ENCODE results near the gene RAB11FIP3.

Gene RAB11FIP3

DNA sequence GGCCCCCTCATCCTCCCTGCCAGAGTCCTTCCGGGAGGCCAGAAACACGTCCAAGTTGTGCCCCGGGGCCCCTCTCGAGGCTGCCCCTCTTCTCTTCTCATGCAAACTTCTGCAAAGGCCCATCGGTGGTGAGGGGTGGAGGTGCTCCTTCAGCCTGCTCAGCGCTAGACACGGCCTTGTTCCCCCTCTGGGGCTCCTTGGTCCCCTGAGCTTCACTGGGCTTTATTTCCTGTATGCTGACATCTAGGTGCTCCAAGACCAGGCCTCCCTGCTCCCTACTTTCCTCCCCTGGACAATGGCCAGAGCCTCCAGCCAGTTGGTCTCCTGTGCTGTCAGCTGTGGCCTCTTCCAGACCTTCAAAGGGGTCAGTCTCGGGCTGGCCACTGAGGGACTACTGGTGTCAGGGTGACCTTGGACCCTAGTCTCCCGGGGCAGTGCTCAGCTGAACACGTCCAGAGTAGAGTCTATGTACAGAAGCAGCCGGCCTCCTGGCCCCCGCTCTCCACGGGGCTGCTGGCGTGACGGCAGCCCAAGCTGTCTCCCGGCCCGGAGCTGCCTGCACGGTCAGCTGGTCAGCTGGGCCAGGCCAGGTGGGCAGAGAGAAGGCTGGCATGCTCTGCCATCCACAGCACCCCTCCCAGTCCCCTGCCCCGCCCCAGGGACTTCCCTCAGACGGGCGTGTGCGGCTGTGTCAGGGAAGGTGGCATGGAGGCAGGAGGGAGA lies 133.0 kb downstream of the RAB11FIP3 start:
- Histone ChIP-seq H2BK15ac (ENCODE audit: low read depth, poor library complexity, severe bottlenecking) (no peak overlapping the region), H4K91ac (ENCODE audit: low read length) (no peak overlapping the region)
- DNase-seq = no peak

DNA sequence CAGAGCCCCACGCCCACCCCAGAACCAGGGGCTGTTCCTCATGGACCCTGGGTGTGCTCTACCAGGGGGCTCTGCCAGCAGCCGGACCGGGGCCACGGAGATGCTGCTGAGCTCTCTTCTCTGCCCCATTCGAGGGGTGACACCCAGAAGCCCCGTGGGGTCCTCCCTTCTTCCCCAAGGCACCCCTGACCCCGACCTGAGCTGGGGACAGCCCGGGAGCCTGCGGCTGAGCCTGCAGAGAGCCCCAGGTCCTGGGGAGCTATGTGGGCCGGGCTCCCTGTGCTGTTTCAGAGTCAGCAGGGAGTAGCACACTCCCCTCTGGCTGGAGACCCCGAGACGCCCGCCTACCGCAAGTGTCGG lies 133.6 kb downstream of the RAB11FIP3 start:
- Histone ChIP-seq H3K23ac (ENCODE audit: low read length in 2 of 2) (no peak overlapping the region), H3K27me3 (ENCODE audit: control insufficient read depth in 1 of 2, insufficient read depth in 1 of 2, low read length in 2 of 2) (peaks cover 38 to 46% of the 10 kb centered on the region in 2 experiments), H3K79me1 (replicated peaks; ENCODE audit: low read length, poor library complexity, severe bottlenecking) (no peaks in the 10 kb centered on the region), H3K36me3 (ENCODE audit: control insufficient read depth in 1 of 2, insufficient read depth in 2 of 2, low read depth in 1 of 2, low read length in 2 of 2) (peaks cover 3 to 18% of the 10 kb centered on the region in 2 experiments), H2BK12ac (ENCODE audit: low read length in 2 of 2) (no peak overlapping the region), H3K4me2 (ENCODE audit: low read length, poor library complexity, severe bottlenecking) (no peak overlapping the region), H3K27ac (ENCODE audit: low read length, poor library complexity, severe bottlenecking) (no peak overlapping the region), H2BK5ac (ENCODE audit: low read depth, low read length, poor library complexity, severe bottlenecking) (no peak overlapping the region), H2AK5ac (ENCODE audit: low read length, severe bottlenecking) (no peak overlapping the region), H3K9ac (ENCODE audit: low read length) (no peak overlapping the region), H3K4me3 (ENCODE audit: insufficient read depth in 1 of 2, low read depth in 1 of 2, low read length in 2 of 2) (no peak overlapping the region), H2BK15ac (ENCODE audit: low read depth, poor library complexity, severe bottlenecking) (no peak overlapping the region), H3K14ac (ENCODE audit: low read length in 2 of 2) (no peak overlapping the region), H4K91ac (ENCODE audit: low read length) (no peak overlapping the region), H3K9me3 (ENCODE audit: control insufficient read depth, low read length) (no peaks in the 10 kb centered on the region), H3K4ac (ENCODE audit: low read depth in 1 of 2, low read length in 2 of 2) (no peak overlapping the region), H2AFZ (ENCODE audit: low read depth, low read length) (no peak overlapping the region), H3K4me1 (ENCODE audit: control insufficient read depth, insufficient read depth, low read depth, low read length) (peaks cover 38% of the 10 kb centered on the region), H4K8ac (ENCODE audit: low read length) (no peak overlapping the region), H2BK120ac (ENCODE audit: low read depth, low read length) (no peak overlapping the region), H3K18ac (ENCODE audit: low read depth in 1 of 2, low read length in 2 of 2) (no peak overlapping the region)
- WGBS = 84% methylated on average over 15 of the region's 15 CpGs
- no peak for DNase-seq

More for the DNA sequence above, 133.0 kb downstream of the RAB11FIP3 start:
- no peak overlapping the region for H3K4me2 ChIP-seq (ENCODE audit: low read length, poor library complexity, severe bottlenecking)
- no peak overlapping the region for H3K4ac ChIP-seq (ENCODE audit: low read depth in 1 of 2, low read length in 2 of 2)
- no peak overlapping the region for H2AFZ ChIP-seq (ENCODE audit: low read depth, low read length)
- H3K9ac ChIP-seq (ENCODE audit: low read length) = no peak overlapping the region
- no peaks in the 10 kb centered on the region for H3K79me1 ChIP-seq (replicated peaks; ENCODE audit: low read length, poor library complexity, severe bottlenecking)
- H2BK5ac ChIP-seq (ENCODE audit: low read depth, low read length, poor library complexity, severe bottlenecking) = no peak overlapping the region
- no peak overlapping the region for H4K8ac ChIP-seq (ENCODE audit: low read length)
- H3K27me3 ChIP-seq (ENCODE audit: control insufficient read depth in 1 of 2, insufficient read depth in 1 of 2, low read length in 2 of 2) = peaks cover 38 to 46% of the 10 kb centered on the region in 2 experiments
- H3K9me3 ChIP-seq (ENCODE audit: control insufficient read depth, low read length) = no peaks in the 10 kb centered on the region
- no peak overlapping the region for H3K18ac ChIP-seq (ENCODE audit: low read depth in 1 of 2, low read length in 2 of 2)
- H3K23ac ChIP-seq (ENCODE audit: low read length in 2 of 2) = no peak overlapping the region
- no peak overlapping the region for H2BK120ac ChIP-seq (ENCODE audit: low read depth, low read length)
- H3K4me1 ChIP-seq (ENCODE audit: control insufficient read depth, insufficient read depth, low read depth, low read length) = peaks cover 39% of the 10 kb centered on the region
- WGBS = 82% methylated on average over 22 of the region's 22 CpGs
- no peak overlapping the region for H3K14ac ChIP-seq (ENCODE audit: low read length in 2 of 2)
- no peak overlapping the region for H3K4me3 ChIP-seq (ENCODE audit: insufficient read depth in 1 of 2, low read depth in 1 of 2, low read length in 2 of 2)
- H3K27ac ChIP-seq (ENCODE audit: low read length, poor library complexity, severe bottlenecking) = no peak overlapping the region
- H2AK5ac ChIP-seq (ENCODE audit: low read length, severe bottlenecking) = no peak overlapping the region
- H3K36me3 ChIP-seq (ENCODE audit: control insufficient read depth in 1 of 2, insufficient read depth in 2 of 2, low read depth in 1 of 2, low read length in 2 of 2) = peaks cover 4 to 23% of the 10 kb centered on the region in 2 experiments
- no peak overlapping the region for H2BK12ac ChIP-seq (ENCODE audit: low read length in 2 of 2)

DNA sequence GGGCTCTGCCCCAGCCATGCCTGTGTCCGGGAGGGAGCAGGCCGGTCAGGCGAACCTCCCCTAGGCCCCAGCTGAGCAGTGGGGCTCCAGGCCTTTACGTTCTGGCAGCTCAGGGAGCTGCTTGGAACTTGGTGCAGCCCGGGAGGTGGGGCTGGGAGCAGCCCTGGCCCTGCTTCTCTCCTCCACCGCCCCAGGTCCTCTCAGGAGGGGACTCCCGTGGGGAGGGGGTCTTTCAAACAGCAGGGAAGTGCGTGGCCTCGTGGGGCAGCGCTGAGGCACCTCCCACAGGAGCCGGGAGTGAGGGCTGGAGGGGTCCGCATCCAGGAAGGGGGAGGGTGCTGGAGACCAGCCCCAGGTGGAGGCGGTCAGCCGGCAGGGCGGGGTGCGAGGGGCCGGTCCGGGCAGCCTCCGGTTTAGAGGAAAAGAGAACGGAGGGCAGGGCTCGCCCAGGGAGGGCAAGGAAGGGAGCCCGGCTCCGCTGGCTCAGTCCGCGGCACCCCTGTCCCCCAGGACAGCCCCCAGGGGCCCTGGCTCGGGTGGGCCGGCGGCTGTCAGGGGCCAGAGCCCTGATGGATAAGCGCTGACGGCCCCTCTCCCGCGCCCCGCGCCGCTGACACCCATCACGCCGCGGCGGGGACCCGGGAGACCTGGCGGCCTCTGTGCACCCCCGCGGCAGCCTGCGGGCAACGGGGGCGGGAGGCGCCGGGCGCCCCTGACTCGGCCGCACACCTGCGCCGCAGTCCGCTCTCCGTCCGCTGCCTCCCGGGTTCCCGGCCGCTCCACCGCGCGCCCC lies 134.2 kb downstream of the RAB11FIP3 start:
- Histone ChIP-seq H2BK15ac (ENCODE audit: low read depth, poor library complexity, severe bottlenecking) (no peak overlapping the region), H3K27ac (ENCODE audit: low read length, poor library complexity, severe bottlenecking) (no peak overlapping the region), H3K4ac (ENCODE audit: low read depth in 1 of 2, low read length in 2 of 2) (no peak overlapping the region), H3K14ac (ENCODE audit: low read length in 2 of 2) (no peak overlapping the region), H4K91ac (ENCODE audit: low read length) (no peak overlapping the region), H2AFZ (ENCODE audit: low read depth, low read length) (no peak overlapping the region), H3K9ac (ENCODE audit: low read length) (no peak overlapping the region), H2BK120ac (ENCODE audit: low read depth, low read length) (no peak overlapping the region), H2BK12ac (ENCODE audit: low read length in 2 of 2) (no peak overlapping the region), H3K23ac (ENCODE audit: low read length in 2 of 2) (peak overlapping the region in 1 of 2 experiments; percentile 50), H3K27me3 (ENCODE audit: control insufficient read depth in 1 of 2, insufficient read depth in 1 of 2, low read length in 2 of 2) (peaks cover 38 to 46% of the 10 kb centered on the region in 2 experiments), H3K4me2 (ENCODE audit: low read length, poor library complexity, severe bottlenecking) (no peak overlapping the region), H3K18ac (ENCODE audit: low read depth in 1 of 2, low read length in 2 of 2) (no peak overlapping the region), H3K4me3 (ENCODE audit: insufficient read depth in 1 of 2, low read depth in 1 of 2, low read length in 2 of 2) (no peak overlapping the region), H3K36me3 (ENCODE audit: control insufficient read depth in 1 of 2, insufficient read depth in 2 of 2, low read depth in 1 of 2, low read length in 2 of 2) (peaks cover 0 to 13% of the 10 kb centered on the region in 2 experiments), H2BK5ac (ENCODE audit: low read depth, low read length, poor library complexity, severe bottlenecking) (no peak overlapping the region), H3K4me1 (ENCODE audit: control insufficient read depth, insufficient read depth, low read depth, low read length) (peaks cover 33% of the 10 kb centered on the region), H3K9me3 (ENCODE audit: control insufficient read depth, low read length) (no peaks in the 10 kb centered on the region), H3K79me1 (replicated peaks; ENCODE audit: low read length, poor library complexity, severe bottlenecking) (no peaks in the 10 kb centered on the region), H2AK5ac (ENCODE audit: low read length, severe bottlenecking) (no peak overlapping the region), H4K8ac (ENCODE audit: low read length) (no peak overlapping the region)
- no peak for DNase-seq
- 19% methylated on average over 26 of the region's 62 CpGs for WGBS

DNA sequence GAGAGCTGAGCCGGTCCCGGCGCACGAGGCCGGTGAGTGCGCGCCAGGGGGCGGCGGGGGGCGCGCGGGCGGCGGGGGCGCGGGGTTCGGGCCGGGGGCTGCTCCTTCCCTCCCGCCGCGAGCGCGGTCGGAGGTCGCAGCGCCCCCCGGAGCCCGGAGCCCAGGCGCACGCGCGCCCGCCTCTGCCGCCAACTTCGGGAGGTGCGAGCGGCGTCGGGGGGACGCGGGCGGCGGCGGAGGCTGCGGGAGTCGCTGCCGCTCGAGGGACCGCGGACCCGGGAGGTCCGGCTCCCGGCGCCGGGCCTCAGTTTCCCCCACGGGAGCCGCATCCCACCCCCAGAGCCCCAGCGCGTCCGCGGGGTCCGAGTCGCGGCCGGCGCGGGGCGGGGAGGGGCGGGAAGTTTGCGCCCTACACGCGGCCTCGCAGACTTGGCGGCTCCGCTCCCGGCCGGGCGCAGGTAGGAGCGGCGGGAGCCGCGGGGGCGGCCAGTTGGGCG lies 134.8 kb downstream of the RAB11FIP3 start, which contains the start of gene PRR35:
PRR35 (plus strand) TSS at position 191 of the 497 bp plus-strand sequence. CDS start 2,901 bp downstream, outside the sequence.
- 0% methylated on average over 20 of the region's 84 CpGs for WGBS
- Histone ChIP-seq H2BK5ac (ENCODE audit: low read depth, low read length, poor library complexity, severe bottlenecking) (no peak within 1 kb of the TSS), H2BK12ac (ENCODE audit: low read length in 2 of 2) (no peak within 1 kb of the TSS), H2BK15ac (ENCODE audit: low read depth, poor library complexity, severe bottlenecking) (no peak within 1 kb of the TSS), H4K91ac (ENCODE audit: low read length) (no peak within 1 kb of the TSS), H2AFZ (ENCODE audit: low read depth, low read length) (no peak within 1 kb of the TSS), H3K27ac (ENCODE audit: low read length, poor library complexity, severe bottlenecking) (no peak within 1 kb of the TSS), H2AK5ac (ENCODE audit: low read length, severe bottlenecking) (no peak within 1 kb of the TSS), H3K18ac (ENCODE audit: low read depth in 1 of 2, low read length in 2 of 2) (no peak within 1 kb of the TSS), H3K4me1 (ENCODE audit: control insufficient read depth, insufficient read depth, low read depth, low read length) (peaks cover 32% of the 10 kb centered on the region), H3K4ac (ENCODE audit: low read depth in 1 of 2, low read length in 2 of 2) (no peak within 1 kb of the TSS), H3K14ac (ENCODE audit: low read length in 2 of 2) (no peak within 1 kb of the TSS), H3K23ac (ENCODE audit: low read length in 2 of 2) (peak within 1 kb of the TSS in 1 of 2 experiments; percentile 78), H3K4me2 (ENCODE audit: low read length, poor library complexity, severe bottlenecking) (peak within 1 kb of the TSS; percentile 39), H3K9me3 (ENCODE audit: control insufficient read depth, low read length) (no peaks in the 10 kb centered on the region), H2BK120ac (ENCODE audit: low read depth, low read length) (no peak within 1 kb of the TSS), H3K9ac (ENCODE audit: low read length) (no peak within 1 kb of the TSS), H3K79me1 (replicated peaks; ENCODE audit: low read length, poor library complexity, severe bottlenecking) (no peaks in the 10 kb centered on the region), H4K8ac (ENCODE audit: low read length) (no peak within 1 kb of the TSS), H3K36me3 (ENCODE audit: control insufficient read depth in 1 of 2, insufficient read depth in 2 of 2, low read depth in 1 of 2, low read length in 2 of 2) (peaks cover 0 to 7% of the 10 kb centered on the region in 2 experiments), H3K4me3 (ENCODE audit: insufficient read depth in 1 of 2, low read depth in 1 of 2, low read length in 2 of 2) (no peak within 1 kb of the TSS), H3K27me3 (ENCODE audit: control insufficient read depth in 1 of 2, insufficient read depth in 1 of 2, low read length in 2 of 2) (peaks cover 38 to 46% of the 10 kb centered on the region in 2 experiments)
- no peak for DNase-seq

Measured in mesenchymal stem cell (in vitro differentiated cells and primary cell).